ENCODE results near the gene NRP2. TPM values are rescaled to one million over a fixed set of nuclear protein-coding genes. Genes with fewer than 3 reads are reported as not detected.

The NRP2 gene
- total RNA-seq, 4 donors from 2014 or later = 41.1 to 119 (median 52.4) TPM

GRCh38 chr2:205681401-205682238, 681 bp upstream of the NRP2 start:
- no peak for DNase-seq (ENCODE audit: low spot score)
- TF ChIP-seq CTCF (IDR thresholded peaks at IDR 0.05) = no peak
- no peak for ATAC-seq (ENCODE audit: low FRiP score)

- TF ChIP-seq CTCF (IDR thresholded peaks at IDR 0.05) = no peak
- no peak for ATAC-seq (ENCODE audit: low FRiP score)
- DNase-seq (ENCODE audit: low spot score) = no peak
These were observed 735 bp downstream of the NRP2 start for GRCh38 chr2:205682971-205683501.

GRCh38 chr2:205683502-205684367, 1.4 kb downstream of the NRP2 start:
- TF ChIP-seq CTCF (IDR thresholded peaks at IDR 0.05) = no peak
- DNase-seq (ENCODE audit: low spot score) = no peak
- no peak for ATAC-seq (ENCODE audit: low FRiP score)

- DNase-seq (ENCODE audit: low spot score) (no peak), ATAC-seq (ENCODE audit: low FRiP score) (peak; percentile 7)
- TF ChIP-seq CTCF (IDR thresholded peaks at IDR 0.05) = no peak
These were observed 2.6 kb downstream of the NRP2 start for GRCh38 chr2:205684871-205685313.

GRCh38 chr2:205685314-205686055, 3.2 kb downstream of the NRP2 start:
- peak; percentile 56 for ATAC-seq (ENCODE audit: low FRiP score)
- DNase-seq (ENCODE audit: low spot score) = no peak
- no peak for TF ChIP-seq CTCF (IDR thresholded peaks at IDR 0.05)

GRCh38 chr2:205686056-205686782, 3.9 kb downstream of the NRP2 start:
- TF ChIP-seq CTCF (IDR thresholded peaks at IDR 0.05) = no peak
- no peak for DNase-seq (ENCODE audit: low spot score)
- no peak for ATAC-seq (ENCODE audit: low FRiP score)

All from omental fat pad (tissue), 4 donors.